NCI-H446 treated with DMSO at 0.1 percent for 48 hours (cell line): ENCODE data around the gene COG1.
"Not testable (repeated sequence)": the region's sequence is repeated elsewhere in the genome, so short reads cannot be mapped to it uniquely, and the experiment has no call there.

Experiments
- DNase-seq: peaks from one replicate; lab custom pipeline; 2025; lab: John Stamatoyannopoulos, UW

The COG1 gene

GRCh38 chr17:73192894-73193701 lies at the start of gene COG1:
COG1 (plus strand) TSS chr17:73193055; CDS start chr17:73193070, 15 bp downstream.
- peak; percentile 76 for DNase-seq

GRCh38 chr17:73144209-73144608 lies 48.6 kb upstream of the COG1 start:
- DNase-seq, result not testable (repeated sequence)

- no peak for DNase-seq
Observed at GRCh38 chr17:73145641-73146040, 47.2 kb upstream of the COG1 start.

GRCh38 chr17:73147791-73148190 lies 45.1 kb upstream of the COG1 start:
- DNase-seq, result not testable (repeated sequence)

- DNase-seq, result no peak
Observed at GRCh38 chr17:73148540-73149334, 44.1 kb upstream of the COG1 start.

- not testable (repeated sequence) for DNase-seq
Observed at GRCh38 chr17:73150622-73151300, 42.1 kb upstream of the COG1 start.

GRCh38 chr17:73151916-73152632 lies 40.8 kb upstream of the COG1 start:
- DNase-seq, result no peak

GRCh38 chr17:73155410-73156165 lies 37.3 kb upstream of the COG1 start:
- peak; percentile 98 for DNase-seq

GRCh38 chr17:73156166-73156840 lies 36.6 kb upstream of the COG1 start:
- DNase-seq, result peak; percentile 66

GRCh38 chr17:73156887-73157520 lies 35.9 kb upstream of the COG1 start:
- DNase-seq, result peak; percentile 61

- DNase-seq, result peak; percentile 61
Observed at GRCh38 chr17:73157521-73157890, 35.3 kb upstream of the COG1 start.

GRCh38 chr17:73158133-73158532 lies 34.7 kb upstream of the COG1 start:
- no peak for DNase-seq

- no peak for DNase-seq
Observed at GRCh38 chr17:73160980-73161630, 31.8 kb upstream of the COG1 start.

GRCh38 chr17:73163043-73163442 lies 29.8 kb upstream of the COG1 start:
- no peak for DNase-seq

- no peak for DNase-seq
Observed at GRCh38 chr17:73165616-73166404, 27.0 kb upstream of the COG1 start.

GRCh38 chr17:73166731-73167581 lies 25.9 kb upstream of the COG1 start:
- no peak for DNase-seq

- DNase-seq, result no peak
Observed at GRCh38 chr17:73168667-73169066, 24.2 kb upstream of the COG1 start.

- DNase-seq, result no peak
Observed at GRCh38 chr17:73170324-73170723, 22.5 kb upstream of the COG1 start.
